GM23338 (cell line): ENCODE results near the gene GAS6.
"Not testable (repeated sequence)": the region's sequence is repeated elsewhere in the genome, so short reads cannot be mapped to it uniquely, and the experiment has no call there.

Experiments used
- CTCF ChIP-seq, 2 experiments: fragments of 200-600 bp in 1 of 2; sonication (generic) in 1 of 2; conservative IDR thresholded peaks; 2 replicates each; pipeline versions ENCODE4 v1.5.1 to v1.6.1; 2016 to 2017; ENCODE audit warnings: antibody characterized with exemption in 2 of 2, low read depth in 2 of 2, mild to moderate bottlenecking in 2 of 2, moderate library complexity in 1 of 2
- EZH2 ChIP-seq: fragments of 200-600 bp; sonication (generic); IDR thresholded peaks from one replicate; pipeline ENCODE4 v1.8.0; 2017; ENCODE audit warnings: antibody characterized with exemption, mild to moderate bottlenecking, low read depth; ENCODE audit not compliant: unreplicated experiment
- JUNB ChIP-seq: IDR thresholded peaks from one replicate; pipeline ENCODE4 v1.6.1; 2016; ENCODE audit warnings: antibody characterized with exemption; ENCODE audit not compliant: unreplicated experiment

GRCh38 chr13:113795362-113795761 is 68.5 kb downstream of the GAS6 start:
- not testable (repeated sequence) for TF ChIP-seq CTCF (conservative IDR thresholded peaks at IDR 0.05; ENCODE audit: low read depth in 2 of 2); EZH2; JUNB
